RCC 7860 (cell line): Measurements from ENCODE around the gene AMBP.
A peak's percentile ranks its signal among the peaks of the same experiment; 100 is the strongest.

ENCODE experiments used
- DNase-seq: peaks from one replicate; pipeline ENCODE4 v3.0.0-alpha.2; 2015; ENCODE audit warnings: low spot score
- FAIRE-seq: peaks from 2 replicates; lab custom pipeline; 2012; peaks lifted over from hg19 to GRCh38; lab: Jason Lieb, UNC

The AMBP gene

GRCh38 chr9:114078021-114078780 lies at the start of gene AMBP:
Gene AMBP (minus strand): TSS chr9:114078300. CDS start chr9:114078209, 91 bp downstream.
- FAIRE-seq = no peak
- DNase-seq = peak; percentile 41

- no peak for FAIRE-seq
- no peak for DNase-seq
These were observed 48.4 kb upstream of the AMBP start for GRCh38 chr9:114126247-114127060.

- FAIRE-seq (no peak), DNase-seq (no peak)
These were observed 47.4 kb upstream of the AMBP start for GRCh38 chr9:114125476-114126013.

GRCh38 chr9:114124666-114125475 lies 46.8 kb upstream of the AMBP start:
- DNase-seq (no peak), FAIRE-seq (no peak)

GRCh38 chr9:114124138-114124537 lies 46.0 kb upstream of the AMBP start:
- no peak for FAIRE-seq
- no peak for DNase-seq

GRCh38 chr9:114123031-114123977 lies 45.2 kb upstream of the AMBP start:
- no peak for FAIRE-seq
- no peak for DNase-seq

- no peak for DNase-seq
- no peak for FAIRE-seq
These were observed 44.3 kb upstream of the AMBP start for GRCh38 chr9:114122136-114123027.

GRCh38 chr9:114121227-114122135 lies 43.4 kb upstream of the AMBP start:
- DNase-seq (no peak), FAIRE-seq (no peak)

GRCh38 chr9:114120192-114121014 lies 42.3 kb upstream of the AMBP start:
- no peak for FAIRE-seq
- DNase-seq = no peak

GRCh38 chr9:114119242-114120191 lies 41.4 kb upstream of the AMBP start:
- DNase-seq (no peak), FAIRE-seq (no peak)

- FAIRE-seq (no peak), DNase-seq (no peak)
These were observed 40.1 kb upstream of the AMBP start for GRCh38 chr9:114117996-114118830.

- DNase-seq (no peak), FAIRE-seq (no peak)
These were observed 39.5 kb upstream of the AMBP start for GRCh38 chr9:114117614-114117995.

GRCh38 chr9:114116126-114116747 lies 38.1 kb upstream of the AMBP start:
- no peak for DNase-seq
- FAIRE-seq = no peak

- DNase-seq (no peak), FAIRE-seq (no peak)
These were observed 37.6 kb upstream of the AMBP start for GRCh38 chr9:114115654-114116125.
